Nephron (organoid): Measurements from ENCODE around the gene GPR15LG.
A peak's percentile ranks its signal among the peaks of the same experiment; 100 is the strongest.

Source experiments
- H3K27ac Mint-ChIP-seq, 3 experiments: 2 replicates each; pipeline ENCODE4 v1.8.0; 2020; ENCODE audit warnings: mixed read lengths in 3 of 3, mild to moderate bottlenecking in 2 of 3, moderate library complexity in 1 of 3
- H3K27me3 Mint-ChIP-seq: 2 replicates; pipeline ENCODE4 v1.8.0; 2021; ENCODE audit warnings: low read depth, mild to moderate bottlenecking, moderate library complexity, mixed read lengths
- H3K36me3 Mint-ChIP-seq: 2 replicates; pipeline ENCODE4 v1.8.0; 2020; ENCODE audit warnings: low read depth, mixed read lengths
- H3K4me1 Mint-ChIP-seq: 2 replicates; pipeline ENCODE4 v1.8.0; 2020; ENCODE audit warnings: mixed read lengths
- H3K4me3 Mint-ChIP-seq, 3 experiments: 2 replicates each; pipeline ENCODE4 v1.8.0; 2020; ENCODE audit warnings: mild to moderate bottlenecking in 3 of 3, mixed read lengths in 3 of 3, moderate library complexity in 2 of 3
- H3K9me3 Mint-ChIP-seq: 2 replicates; pipeline ENCODE4 v1.8.0; 2020; ENCODE audit warnings: mixed read lengths
- TF ChIP-seq, protein P1 (sequence below), 3 experiments: fragments of 200-600 bp; sonication (generic); IDR thresholded peaks; one replicate each; pipeline ENCODE4 v1.5.0; 2021; ENCODE audit warnings: antibody characterized with exemption in 3 of 3; ENCODE audit not compliant: unreplicated experiment in 3 of 3

Gene GPR15LG

DNA sequence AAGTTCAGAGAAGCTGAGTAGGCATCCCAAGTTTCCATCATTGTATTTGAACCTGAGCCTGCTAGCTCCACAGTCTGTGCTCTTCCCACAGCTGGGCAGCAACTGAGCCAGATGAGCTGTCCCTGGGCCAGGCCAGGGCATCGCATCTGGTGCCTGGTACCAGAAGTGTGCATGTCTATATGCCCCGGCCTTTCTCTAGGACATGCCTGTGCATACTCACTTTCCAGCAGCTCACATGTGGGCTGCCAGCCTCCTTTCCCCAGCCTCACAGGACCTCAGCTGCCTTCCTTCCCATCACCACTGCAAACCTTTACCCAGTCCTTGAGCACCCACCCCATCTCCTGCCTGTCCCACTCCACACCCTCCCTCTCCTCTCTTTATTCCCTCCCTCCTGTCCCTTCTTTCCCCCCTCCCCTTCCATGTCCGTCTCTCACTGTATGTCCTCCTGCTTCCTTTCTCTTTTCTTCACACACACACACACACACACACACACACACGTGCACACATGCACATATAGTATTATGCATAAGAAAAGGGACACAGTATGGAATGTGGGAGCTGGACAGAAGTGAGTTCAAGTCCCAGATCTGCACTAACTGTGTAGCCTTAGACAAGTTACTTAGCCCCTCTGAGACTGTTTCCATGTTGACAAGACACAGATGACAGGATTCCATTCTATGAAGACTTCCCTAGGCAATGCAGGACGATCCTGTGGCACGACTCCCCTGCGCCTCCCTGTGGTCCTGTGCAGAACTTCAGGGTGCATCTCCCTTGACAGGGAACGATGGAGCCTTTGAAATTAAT, 31.6 kb downstream of the GPR15LG start:
- TF ChIP-seq, protein P1, sequence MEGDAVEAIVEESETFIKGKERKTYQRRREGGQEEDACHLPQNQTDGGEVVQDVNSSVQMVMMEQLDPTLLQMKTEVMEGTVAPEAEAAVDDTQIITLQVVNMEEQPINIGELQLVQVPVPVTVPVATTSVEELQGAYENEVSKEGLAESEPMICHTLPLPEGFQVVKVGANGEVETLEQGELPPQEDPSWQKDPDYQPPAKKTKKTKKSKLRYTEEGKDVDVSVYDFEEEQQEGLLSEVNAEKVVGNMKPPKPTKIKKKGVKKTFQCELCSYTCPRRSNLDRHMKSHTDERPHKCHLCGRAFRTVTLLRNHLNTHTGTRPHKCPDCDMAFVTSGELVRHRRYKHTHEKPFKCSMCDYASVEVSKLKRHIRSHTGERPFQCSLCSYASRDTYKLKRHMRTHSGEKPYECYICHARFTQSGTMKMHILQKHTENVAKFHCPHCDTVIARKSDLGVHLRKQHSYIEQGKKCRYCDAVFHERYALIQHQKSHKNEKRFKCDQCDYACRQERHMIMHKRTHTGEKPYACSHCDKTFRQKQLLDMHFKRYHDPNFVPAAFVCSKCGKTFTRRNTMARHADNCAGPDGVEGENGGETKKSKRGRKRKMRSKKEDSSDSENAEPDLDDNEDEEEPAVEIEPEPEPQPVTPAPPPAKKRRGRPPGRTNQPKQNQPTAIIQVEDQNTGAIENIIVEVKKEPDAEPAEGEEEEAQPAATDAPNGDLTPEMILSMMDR (IDR thresholded peaks at IDR 0.05; ENCODE audit: unreplicated experiment in 3 of 3), result peak; percentile 71 to 81 (median 72)
- H3K4me3 Mint-ChIP-seq, result no peak overlapping the region
- peaks cover 38% of the 10 kb centered on the region for H3K27me3 Mint-ChIP-seq
- H3K36me3 Mint-ChIP-seq, result no peaks in the 10 kb centered on the region
- no peaks in the 10 kb centered on the region for H3K9me3 Mint-ChIP-seq
- H3K4me1 Mint-ChIP-seq, result no peaks in the 10 kb centered on the region
- no peak overlapping the region for H3K27ac Mint-ChIP-seq

DNA sequence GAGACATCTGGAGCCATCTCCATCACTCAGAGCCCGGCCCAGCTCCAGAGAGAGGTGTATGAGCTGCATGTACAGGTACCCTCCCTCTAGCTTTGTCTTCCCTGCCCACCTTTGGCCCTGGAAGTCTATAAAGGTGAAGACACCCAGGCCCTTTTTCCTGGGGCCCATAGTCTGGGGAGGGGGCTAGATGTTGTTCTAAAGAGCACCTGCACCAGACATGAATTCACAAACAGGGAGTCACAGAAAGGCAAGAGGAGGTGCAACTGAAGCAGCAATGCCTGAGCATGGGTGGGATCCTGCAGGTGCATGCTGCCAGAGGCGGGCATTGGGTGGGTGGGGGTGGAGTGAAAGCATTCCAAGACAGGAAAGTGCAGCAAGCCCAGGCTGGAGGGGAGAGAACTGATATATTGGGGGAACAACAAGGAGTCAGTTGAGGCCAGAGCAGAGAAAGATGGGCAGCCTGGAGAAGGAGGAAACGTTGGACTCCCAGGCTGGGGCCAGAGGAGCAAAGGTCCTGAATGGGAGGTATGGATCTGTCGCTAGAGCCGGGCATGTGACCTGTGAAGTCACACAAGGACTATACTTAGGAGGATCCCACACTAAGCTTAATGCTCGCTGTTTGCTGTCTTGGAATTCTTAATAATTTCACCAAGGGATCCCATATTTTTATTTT, 32.4 kb downstream of the GPR15LG start:
- no peaks in the 10 kb centered on the region for H3K9me3 Mint-ChIP-seq
- no peak overlapping the region for H3K27ac Mint-ChIP-seq
- H3K4me1 Mint-ChIP-seq, result no peaks in the 10 kb centered on the region
- H3K36me3 Mint-ChIP-seq, result no peaks in the 10 kb centered on the region
- no peak overlapping the region for H3K4me3 Mint-ChIP-seq
- TF ChIP-seq, protein P1 (IDR thresholded peaks at IDR 0.05; ENCODE audit: unreplicated experiment in 3 of 3), result peak in 1 of 3 experiments; percentile 4
- H3K27me3 Mint-ChIP-seq, result peaks cover 34% of the 10 kb centered on the region

- H3K4me1 Mint-ChIP-seq, result no peaks in the 10 kb centered on the region
- H3K36me3 Mint-ChIP-seq, result no peaks in the 10 kb centered on the region
- H3K27ac Mint-ChIP-seq, result no peak overlapping the region
- no peak overlapping the region for H3K4me3 Mint-ChIP-seq
- TF ChIP-seq, protein P1 (IDR thresholded peaks at IDR 0.05; ENCODE audit: unreplicated experiment in 3 of 3), result no peak
- no peaks in the 10 kb centered on the region for H3K9me3 Mint-ChIP-seq
- H3K27me3 Mint-ChIP-seq, result peaks cover 40% of the 10 kb centered on the region
Measured at GRCh38 chr10:84208023-84208422, 34.4 kb downstream of the GPR15LG start.

DNA sequence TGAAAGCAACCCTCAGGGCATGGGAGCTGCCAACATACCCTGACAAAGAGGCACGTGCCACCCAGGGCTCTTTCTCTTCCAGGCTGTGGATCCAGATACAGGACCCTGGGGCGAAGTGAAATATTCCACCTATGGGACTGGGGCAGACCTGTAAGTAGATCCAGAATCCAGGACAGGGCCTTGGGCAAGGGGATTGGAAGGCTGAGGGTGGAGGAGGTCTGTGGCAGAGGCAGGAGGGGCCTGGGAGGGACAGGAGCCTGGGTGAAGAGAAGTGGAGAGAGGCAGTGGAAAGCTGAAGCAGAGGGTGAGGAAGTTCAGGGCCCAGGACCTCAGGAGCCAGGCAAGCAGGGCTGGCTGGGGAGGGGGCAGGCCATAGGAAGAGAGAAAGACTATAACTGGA, 38.0 kb downstream of the GPR15LG start:
- Mint-ChIP-seq H3K36me3 (no peaks in the 10 kb centered on the region), H3K27ac (no peak overlapping the region), H3K9me3 (no peaks in the 10 kb centered on the region), H3K4me1 (no peaks in the 10 kb centered on the region), H3K27me3 (peaks cover 32% of the 10 kb centered on the region), H3K4me3 (no peak overlapping the region)
- TF ChIP-seq, protein P1 (IDR thresholded peaks at IDR 0.05; ENCODE audit: unreplicated experiment in 3 of 3), result no peak

GRCh38 chr10:84212014-84212413, 38.4 kb downstream of the GPR15LG start:
- no peaks in the 10 kb centered on the region for H3K4me1 Mint-ChIP-seq
- no peak overlapping the region for H3K27ac Mint-ChIP-seq
- H3K9me3 Mint-ChIP-seq, result no peaks in the 10 kb centered on the region
- H3K36me3 Mint-ChIP-seq, result no peaks in the 10 kb centered on the region
- H3K27me3 Mint-ChIP-seq, result peaks cover 28% of the 10 kb centered on the region
- TF ChIP-seq, protein P1 (IDR thresholded peaks at IDR 0.05; ENCODE audit: unreplicated experiment in 3 of 3), result no peak
- no peak overlapping the region for H3K4me3 Mint-ChIP-seq
